DLD1 (cell line): ENCODE data around the gene ATAD1.
"Not testable (repeated sequence)": the region's sequence is repeated elsewhere in the genome, so short reads cannot be mapped to it uniquely, and the experiment has no call there.

Experiments used
- in situ Hi-C: cut with HindIII; loops from 2 replicates; pipeline ENCODE4 v1.10.0; 2017; ENCODE audit warnings: low sequenced_read_pairs

Gene ATAD1

GRCh38 chr10:87760195-87760905 lies 57.7 kb downstream of the ATAD1 start:
- in situ Hi-C loops = no loop called here

- in situ Hi-C loops = no loop called here
Observed at GRCh38 chr10:87759551-87759950, 58.5 kb downstream of the ATAD1 start.

- in situ Hi-C loops = no loop called here
Observed at GRCh38 chr10:87757685-87758084, 60.3 kb downstream of the ATAD1 start.

GRCh38 chr10:87753995-87754866 lies 63.8 kb downstream of the ATAD1 start:
- in situ Hi-C loops = no loop called here

GRCh38 chr10:87752566-87752965 lies 65.5 kb downstream of the ATAD1 start:
- in situ Hi-C loops = no loop called here

GRCh38 chr10:87751274-87751673 lies 66.8 kb downstream of the ATAD1 start:
- in situ Hi-C loops = no loop called here

GRCh38 chr10:87750817-87751216 lies 67.2 kb downstream of the ATAD1 start:
- in situ Hi-C loops = no loop called here

- in situ Hi-C loops = no loop called here
Observed at GRCh38 chr10:87750001-87750671, 67.9 kb downstream of the ATAD1 start.

GRCh38 chr10:87748244-87748643 lies 69.8 kb downstream of the ATAD1 start:
- in situ Hi-C loops = not testable (repeated sequence)

GRCh38 chr10:87746911-87747310 lies 71.1 kb downstream of the ATAD1 start:
- in situ Hi-C loops = no loop called here

- in situ Hi-C loops = no loop called here
Observed at GRCh38 chr10:87744606-87745005, 73.4 kb downstream of the ATAD1 start.

- in situ Hi-C loops = not testable (repeated sequence)
Observed at GRCh38 chr10:87742992-87743610, 74.9 kb downstream of the ATAD1 start.

GRCh38 chr10:87740254-87740655 lies 77.8 kb downstream of the ATAD1 start:
- in situ Hi-C loops = no loop called here

GRCh38 chr10:87739703-87740102 lies 78.3 kb downstream of the ATAD1 start:
- in situ Hi-C loops = no loop called here

- in situ Hi-C loops = not testable (repeated sequence)
Observed at GRCh38 chr10:87738253-87738652, 79.8 kb downstream of the ATAD1 start.

- in situ Hi-C loops = no loop called here
Observed at GRCh38 chr10:87734987-87735827, 82.8 kb downstream of the ATAD1 start.

- in situ Hi-C loops = no loop called here
Observed at GRCh38 chr10:87733081-87733480, 84.9 kb downstream of the ATAD1 start.

- in situ Hi-C loops = no loop called here
Observed at GRCh38 chr10:87729940-87730339, 88.1 kb downstream of the ATAD1 start.

- in situ Hi-C loops = no loop called here
Observed at GRCh38 chr10:87724789-87725188, 93.2 kb downstream of the ATAD1 start.

GRCh38 chr10:87723500-87723899 lies 94.5 kb downstream of the ATAD1 start:
- in situ Hi-C loops = no loop called here
